Stimulated activated CD8-positive, alpha-beta memory T cell treated with anti-CD3 and anti-CD28 coated beads, Interleukin-7, amount 100 ng/mL, for 48 hours (primary cell): ENCODE measurements around the gene PXMP4.

Source experiments
- DNase-seq, 2 donors: peaks; one replicate each; pipeline ENCODE4 v3.0.0-alpha.2; 2020; ENCODE audit warnings: low read depth in 1 of 2; ENCODE audit errors: extremely low read depth in 1 of 2

PXMP4 gene

GRCh38 chr20:33658510-33658909 is 61.6 kb downstream of the PXMP4 start:
- DNase-seq = no peak

DNA sequence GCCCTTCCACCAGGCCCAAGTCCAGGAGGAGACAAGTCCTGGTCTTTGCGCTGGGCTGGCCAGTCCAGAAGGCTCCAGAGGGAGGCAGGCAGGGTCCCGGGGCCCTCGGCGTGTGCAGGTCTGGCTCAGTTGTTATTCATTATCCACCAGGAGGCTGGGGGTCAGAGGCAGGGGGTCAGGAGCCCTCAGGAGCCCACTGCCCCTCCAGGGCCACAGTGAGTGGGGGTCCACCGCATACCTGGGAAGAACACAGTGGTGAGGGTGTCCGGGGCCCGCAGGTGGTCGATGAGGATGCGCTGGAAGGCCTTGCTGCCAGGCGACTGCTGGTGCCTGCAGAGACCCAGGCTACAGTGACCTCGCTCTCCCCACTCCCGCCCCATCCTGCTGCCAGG is 62.4 kb downstream of the PXMP4 start:
- DNase-seq = no peak

- no peak for DNase-seq
Measured at GRCh38 chr20:33656783-33657703, 63.1 kb downstream of the PXMP4 start.

GRCh38 chr20:33656010-33656782 is 63.9 kb downstream of the PXMP4 start:
- DNase-seq = no peak

- DNase-seq = no peak
Measured at GRCh38 chr20:33655164-33655563, 64.9 kb downstream of the PXMP4 start.

GRCh38 chr20:33654680-33655161 is 65.4 kb downstream of the PXMP4 start:
- no peak for DNase-seq

- no peak for DNase-seq
Measured at GRCh38 chr20:33653900-33654596, 66.1 kb downstream of the PXMP4 start.

GRCh38 chr20:33653218-33653899 is 66.8 kb downstream of the PXMP4 start:
- DNase-seq = peak in 1 of 2 donors; percentile 13
